GM23248 (cell line): ENCODE results near the gene STAG3. TPM values are rescaled to one million over a fixed set of nuclear protein-coding genes. Genes with fewer than 3 reads are reported as not detected.

Experiments used
- DNase-seq: peaks from one replicate; pipeline ENCODE4 v3.0.0-alpha.2; 2015
- H2AFZ ChIP-seq: fragments of 200-600 bp; sonication (generic); 2 replicates; pipeline ENCODE4 v1.6.1; 2016; ENCODE audit warnings: antibody characterized with exemption
- H3F3A ChIP-seq: fragments of 200-600 bp; sonication (generic); 2 replicates; pipeline ENCODE4 v1.6.1; 2016; ENCODE audit warnings: mild to moderate bottlenecking, antibody characterized with exemption, mixed run types; ENCODE audit not compliant: insufficient read depth
- H3K27ac ChIP-seq: fragments of 200-600 bp; sonication (generic); 2 replicates; pipeline ENCODE4 v1.5.1; 2016; ENCODE audit warnings: mild to moderate bottlenecking
- H3K27me3 ChIP-seq: fragments of 200-600 bp; sonication (generic); replicated peaks from 2 replicates; pipeline ENCODE4 v1.6.1; 2016; ENCODE audit warnings: mild to moderate bottlenecking; ENCODE audit not compliant: insufficient read depth
- H3K36me3 ChIP-seq: fragments of 200-600 bp; sonication (generic); 2 replicates; pipeline ENCODE4 v1.6.1; 2016; ENCODE audit warnings: low read depth, mild to moderate bottlenecking
- H3K4me1 ChIP-seq: fragments of 200-600 bp; sonication (generic); 2 replicates; pipeline ENCODE4 v1.6.1; 2016; ENCODE audit warnings: mild to moderate bottlenecking; ENCODE audit not compliant: insufficient read depth
- H3K4me2 ChIP-seq: fragments of 200-600 bp; sonication (generic); one replicate; pipeline ENCODE4 v1.6.1; 2016; ENCODE audit warnings: mild to moderate bottlenecking; ENCODE audit not compliant: unreplicated experiment
- H3K4me3 ChIP-seq: fragments of 200-600 bp; sonication (generic); 2 replicates; pipeline ENCODE4 v1.5.1; 2016; ENCODE audit warnings: mild to moderate bottlenecking
- H3K79me2 ChIP-seq: fragments of 200-600 bp; sonication (generic); 2 replicates; pipeline ENCODE4 v1.6.1; 2016; ENCODE audit warnings: mild to moderate bottlenecking; ENCODE audit not compliant: insufficient read depth
- H3K9ac ChIP-seq: fragments of 200-600 bp; sonication (generic); 2 replicates; pipeline ENCODE4 v1.6.1; 2016; ENCODE audit warnings: mild to moderate bottlenecking
- H3K9me2 ChIP-seq: fragments of 200-600 bp; sonication (generic); 2 replicates; pipeline ENCODE4 v1.6.1; 2016; ENCODE audit warnings: mixed run types, mild to moderate bottlenecking, moderate library complexity; ENCODE audit not compliant: insufficient read depth
- H3K9me3 ChIP-seq: fragments of 200-600 bp; sonication (generic); one replicate; pipeline ENCODE4 v1.6.1; 2017; ENCODE audit warnings: low read depth
- H4K20me1 ChIP-seq: fragments of 200-600 bp; sonication (generic); 2 replicates; pipeline ENCODE4 v1.6.0; 2016; ENCODE audit not compliant: insufficient read depth
- EZH2 ChIP-seq: fragments of 200-600 bp; sonication (generic); IDR thresholded peaks from 2 replicates; pipeline ENCODE4 v1.6.1; 2018; ENCODE audit warnings: antibody characterized with exemption, mild to moderate bottlenecking; ENCODE audit not compliant: insufficient read depth, poor library complexity, severe bottlenecking
- EZH2phosphoT487 ChIP-seq: fragments of 200-600 bp; sonication (generic); IDR thresholded peaks from 2 replicates; pipeline ENCODE4 v1.6.1; 2018; ENCODE audit warnings: antibody characterized with exemption, moderate library complexity, mild to moderate bottlenecking, low read depth; ENCODE audit not compliant: insufficient read depth
- WGBS, 2 experiments: methylation state at CpG; one replicate each; pipeline ENCODE4 v1.1.6; 2015 to 2017; ENCODE audit warnings: low lambda C conversion rate in 2 of 2, low coverage in 1 of 2; ENCODE audit errors: missing lambda C conversion rate in 2 of 2; 5-methylcytosine and 5-hydroxymethylcytosine counted together
- in situ Hi-C: fragments of 300-500 bp; cut with MboI; formaldehyde crosslinking; loops from 2 replicates; pipeline ENCODE4 v1.15.0; 2020
- polyA plus RNA-seq: library from polyadenylated mRNA; unstranded; fragments of >200 nt; fragmentation: Nextera tagmentation; extraction: Ambion mirVana; gene quantifications from 2 replicates; pipeline ENCODE4 v1.2.1, GENCODE V29; 2016
- total RNA-seq: library from RNA; depleted of rRNA; stranded (reverse); fragments of >200 nt; shearing (Covaris generic); gene quantifications from 2 replicates; pipeline ENCODE4 v1.2.3, GENCODE V29; 2014

Gene STAG3
- total and polyA plus RNA-seq, 2 experiments from 2014 or later, result 0.65 to 0.97 TPM

DNA sequence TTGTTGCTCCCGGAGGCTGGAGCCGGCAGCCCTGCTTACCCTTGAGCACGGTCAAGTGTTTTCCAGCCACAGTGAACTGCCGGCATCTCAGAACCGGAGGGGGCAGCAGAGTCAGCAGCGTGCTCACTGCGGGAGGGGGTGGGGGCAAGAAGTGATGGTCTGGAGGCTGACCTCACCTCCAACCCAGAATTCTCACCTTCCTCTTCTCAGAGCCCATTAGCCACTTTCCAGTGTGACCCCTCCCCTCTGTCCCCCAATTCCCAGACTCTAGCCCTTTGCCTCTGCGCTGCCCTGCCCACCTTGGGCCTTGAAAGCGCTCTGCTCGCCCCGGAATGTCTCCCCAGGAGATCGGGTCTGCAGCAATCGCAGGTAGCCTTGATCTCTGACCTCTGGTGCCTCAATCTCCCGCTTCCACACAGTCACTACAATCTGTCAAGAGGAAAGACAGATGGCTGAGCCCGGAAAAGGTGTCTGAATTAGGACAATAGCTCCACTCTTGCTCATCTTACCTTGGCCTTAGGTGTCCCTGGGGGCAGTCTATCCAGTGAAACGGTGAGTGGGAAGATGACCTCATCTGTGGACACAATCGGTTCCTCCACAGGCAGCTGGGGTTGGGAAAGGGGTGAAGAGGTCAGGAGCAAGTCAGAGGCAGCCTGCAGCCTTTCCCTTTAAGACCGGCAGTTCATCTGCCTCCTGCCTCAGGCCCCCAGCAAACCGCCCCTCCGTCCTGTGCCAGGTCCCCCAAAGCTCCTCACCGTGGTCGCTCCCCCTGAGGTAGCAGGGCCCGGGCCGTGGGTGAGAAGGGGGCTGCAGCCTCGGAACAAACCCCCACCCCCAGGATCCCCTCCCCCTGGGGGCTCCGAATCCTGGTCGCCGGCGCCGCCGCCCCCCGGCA lies 20.1 kb upstream of the STAG3 start:
- H3K9ac ChIP-seq, result peak overlapping the region; percentile 82
- H3K27ac ChIP-seq, result no peak overlapping the region
- H3K4me1 ChIP-seq, result peaks cover 5% of the 10 kb centered on the region; the same call in 1 of the 2 replicates
- TF ChIP-seq EZH2phosphoT487, result no peak
- H3K9me2 ChIP-seq, result no peaks in the 10 kb centered on the region
- WGBS, 2 experiments, result 28 to 47% methylated on average over 15 to 32 of the region's 32 CpGs
- peak overlapping the region; percentile 79 for H3K4me2 ChIP-seq
- in situ Hi-C loops, result no loop called here
- H3K27me3 ChIP-seq, result no peaks in the 10 kb centered on the region
- 0 out of 2 replicates have a peak, but pooled peaks cover 3% of the 10 kb centered on the region for H3F3A ChIP-seq
- no peak overlapping the region; the same call in 1 of the 2 replicates for H2AFZ ChIP-seq
- H3K79me2 ChIP-seq, result peaks cover 17% of the 10 kb centered on the region; the same call in 1 of the 2 replicates
- no peaks in the 10 kb centered on the region; the same call in 1 of the 2 replicates for H3K36me3 ChIP-seq
- no peaks in the 10 kb centered on the region; the same call in 1 of the 2 replicates for H4K20me1 ChIP-seq
- H3K4me3 ChIP-seq, result peak overlapping the region; percentile 97
- DNase-seq, result peak; percentile 74
- no peaks in the 10 kb centered on the region for H3K9me3 ChIP-seq

DNA sequence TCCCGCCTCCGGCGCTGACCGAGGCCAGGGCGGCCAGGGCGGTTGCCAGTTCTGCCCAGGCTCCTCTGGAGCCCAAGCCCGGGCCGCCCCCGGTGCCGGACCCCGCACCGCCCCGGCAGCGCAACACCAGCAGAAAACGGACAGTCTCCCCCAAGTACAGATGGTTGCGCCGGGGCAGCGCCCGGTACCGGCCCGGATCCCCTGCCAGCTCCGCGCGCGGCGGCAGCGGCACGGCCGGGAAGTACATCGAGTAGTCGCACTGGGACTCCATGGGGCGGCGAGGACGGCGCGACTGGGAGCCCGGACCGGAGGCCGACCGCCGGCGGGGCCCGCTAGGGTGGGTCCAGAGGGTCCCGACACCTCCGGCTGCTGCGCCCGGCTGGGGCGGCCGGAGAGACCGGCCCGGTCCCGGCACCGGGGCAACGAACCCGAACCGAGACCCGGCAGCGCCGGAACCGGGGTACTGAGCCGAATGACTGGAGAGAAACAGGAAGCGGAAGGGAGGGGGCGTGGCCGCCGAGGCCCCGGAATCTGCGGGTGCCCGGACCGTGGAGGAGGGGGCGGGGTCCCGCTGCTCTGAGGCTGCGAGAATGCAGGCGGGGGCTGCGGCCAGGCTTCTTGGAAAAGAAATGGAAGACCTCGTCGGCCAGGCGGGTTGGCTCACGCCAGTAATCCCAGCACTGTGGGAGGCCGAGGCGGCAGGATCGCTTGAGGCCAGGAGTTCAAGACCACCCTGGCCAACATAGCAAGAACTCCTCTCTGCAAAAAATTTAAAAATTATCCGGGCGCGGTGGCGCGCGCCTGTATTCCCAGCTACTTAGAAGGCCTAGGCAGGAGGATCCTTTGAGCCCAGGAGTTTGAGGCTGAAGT lies 19.3 kb upstream of the STAG3 start, which contains the start of gene TRAPPC14:
Gene TRAPPC14 (minus strand): TSS at position 495 of the 870 bp plus-strand sequence. CDS start 224 bp downstream, at position 271.
- no peaks in the 10 kb centered on the region; the same call in 1 of the 2 replicates for H3K36me3 ChIP-seq
- H3K9ac ChIP-seq, result peak within 1 kb of the TSS; percentile 82
- in situ Hi-C loops, result no loop called here
- H3K79me2 ChIP-seq, result peaks cover 17% of the 10 kb centered on the region; the same call in 1 of the 2 replicates
- peaks cover 5% of the 10 kb centered on the region; the same call in 1 of the 2 replicates for H3K4me1 ChIP-seq
- WGBS, 2 experiments, result 1% methylated on average over 40 to 62 of the region's 87 CpGs
- peak within 1 kb of the TSS; percentile 37 for H3K27ac ChIP-seq
- no peaks in the 10 kb centered on the region for H3K9me3 ChIP-seq
- peak; percentile 90 for DNase-seq
- peak within 1 kb of the TSS; percentile 79 for H3K4me2 ChIP-seq
- no peaks in the 10 kb centered on the region; the same call in 1 of the 2 replicates for H4K20me1 ChIP-seq
- H3K27me3 ChIP-seq, result no peaks in the 10 kb centered on the region
- peak within 1 kb of the TSS; percentile 97 for H2AFZ ChIP-seq
- no peaks in the 10 kb centered on the region for H3F3A ChIP-seq
- H3K4me3 ChIP-seq, result peak within 1 kb of the TSS; percentile 97
- TF ChIP-seq EZH2phosphoT487 (no peak), EZH2 (no peak)
- no peaks in the 10 kb centered on the region for H3K9me2 ChIP-seq

DNA sequence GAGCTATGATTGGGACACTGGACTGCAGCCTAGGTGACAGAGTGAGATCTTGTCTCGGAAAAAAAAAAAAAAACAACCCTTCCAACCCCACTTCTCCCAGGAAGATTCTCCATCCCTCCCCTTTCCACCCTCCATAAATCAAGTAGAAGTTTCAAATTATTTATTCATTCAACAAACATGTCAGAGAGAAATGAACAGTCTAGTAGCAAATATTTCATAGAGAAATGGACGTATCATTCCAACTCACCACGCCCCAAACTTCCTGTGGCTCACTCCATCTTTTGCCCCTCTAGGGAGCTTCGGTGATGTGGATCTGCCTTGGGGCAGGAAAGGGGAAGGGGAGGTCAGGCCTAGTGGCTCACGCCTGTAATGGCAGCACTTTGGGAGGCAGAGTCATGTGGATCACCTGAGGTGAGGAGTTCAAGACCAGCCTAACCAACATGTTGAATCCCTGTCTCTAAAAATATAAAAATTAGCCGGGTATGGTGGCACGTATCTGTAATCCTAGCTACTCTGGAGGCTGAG lies 18.6 kb upstream of the STAG3 start:
- 55% methylated on average over 7 of the region's 7 CpGs for WGBS, 2 experiments
- peak overlapping the region; percentile 79 for H3K4me2 ChIP-seq
- H3K9ac ChIP-seq, result peak overlapping the region; percentile 82

More for the DNA sequence above, 18.6 kb upstream of the STAG3 start:
- no peak for TF ChIP-seq EZH2
- no peak for TF ChIP-seq EZH2phosphoT487
- Histone ChIP-seq H3K27ac (peak overlapping the region; percentile 37; the same call in 1 of the 2 replicates), H3K79me2 (peaks cover 17% of the 10 kb centered on the region; the same call in 1 of the 2 replicates), H3F3A (no peaks in the 10 kb centered on the region), H3K4me3 (peak overlapping the region; percentile 97), H3K9me2 (no peaks in the 10 kb centered on the region), H3K9me3 (no peaks in the 10 kb centered on the region), H3K4me1 (peaks cover 5% of the 10 kb centered on the region; the same call in 1 of the 2 replicates), H3K27me3 (no peaks in the 10 kb centered on the region), H2AFZ (peak overlapping the region; percentile 97), H4K20me1 (no peaks in the 10 kb centered on the region; the same call in 1 of the 2 replicates), H3K36me3 (no peaks in the 10 kb centered on the region; the same call in 1 of the 2 replicates)
- in situ Hi-C loops, result no loop called here
- DNase-seq, result peak; percentile 15
